Measurements from ENCODE around the gene PDGFA. TPM values are rescaled to one million over a fixed set of nuclear protein-coding genes. Genes with fewer than 3 reads are reported as not detected.

The PDGFA gene
- total and polyA plus RNA-seq, 2 experiments from 2014 or later = 35.6 to 43.1 TPM

- H3K4me2 ChIP-seq = no peak overlapping the region
- H3K36me3 Mint-ChIP-seq (ENCODE audit: low read depth) = peaks cover 13% of the 10 kb centered on the region; the same call in 2 of the 3 replicates
Observed at GRCh38 chr7:469563-469961, 50.1 kb downstream of the PDGFA start.

More at GRCh38 chr7:469563-469961, 50.1 kb downstream of the PDGFA start:
- H3K27me3 Mint-ChIP-seq (ENCODE audit: insufficient read depth, low read depth, poor library complexity) = peaks cover 15% of the 10 kb centered on the region
- Histone ChIP-seq H3K36me3 (ENCODE audit: insufficient read depth) (no peaks in the 10 kb centered on the region), H3K4me3 (no peak overlapping the region), H3K27me3 (ENCODE audit: insufficient read depth) (no peaks in the 10 kb centered on the region), H3K9me2 (ENCODE audit: insufficient read depth) (no peaks in the 10 kb centered on the region), H3K79me2 (replicated peaks; ENCODE audit: insufficient read depth) (no peaks in the 10 kb centered on the region), H4K20me1 (replicated peaks; ENCODE audit: insufficient read depth) (no peaks in the 10 kb centered on the region), H3F3A (replicated peaks; ENCODE audit: low read depth) (no peaks in the 10 kb centered on the region), H3K27ac (ENCODE audit: low read depth) (no peak overlapping the region), H3K4me1 (ENCODE audit: insufficient read depth) (no peaks in the 10 kb centered on the region), H2AFZ (no peak overlapping the region)
- no peak overlapping the region for H3K27ac Mint-ChIP-seq
- H3K4me3 Mint-ChIP-seq = no peak overlapping the region
- DNase-seq (ENCODE audit: low spot score) (no peak), ATAC-seq (no peak)
- no peaks in the 10 kb centered on the region for H3K4me1 Mint-ChIP-seq
- H3K9me3 Mint-ChIP-seq = peaks cover 24% of the 10 kb centered on the region
- no peak for TF ChIP-seq CREB1 (CRISPR knock-in tag; IDR thresholded peaks at IDR 0.05; ENCODE audit: low read depth)
- no peak for TF ChIP-seq ZNF331 (CRISPR knock-in tag; IDR thresholded peaks at IDR 0.05; ENCODE audit: low read depth)
- TF ChIP-seq ETS1 (IDR thresholded peaks at IDR 0.05) = no peak
- TF ChIP-seq ZNF462 (CRISPR knock-in tag; IDR thresholded peaks at IDR 0.05) = no peak
- no peak for TF ChIP-seq STAT1 (IDR thresholded peaks at IDR 0.05; ENCODE audit: unreplicated experiment)
- no peak for TF ChIP-seq CTCF (conservative IDR thresholded peaks at IDR 0.05; ENCODE audit: low read depth in 2 of 2)
- TF ChIP-seq JUNB (IDR thresholded peaks at IDR 0.05; ENCODE audit: unreplicated experiment) = no peak
- TF ChIP-seq ZNF114 (CRISPR knock-in tag; IDR thresholded peaks at IDR 0.05) = no peak
- TF ChIP-seq EZH2phosphoT487 (IDR thresholded peaks at IDR 0.05; ENCODE audit: unreplicated experiment) = no peak
- no peak for TF ChIP-seq NANOG (IDR thresholded peaks at IDR 0.05; ENCODE audit: borderline replicate concordance)
- no peak for TF ChIP-seq REST (IDR thresholded peaks at IDR 0.05; ENCODE audit: unreplicated experiment)
- no peak for TF ChIP-seq EZH2 (IDR thresholded peaks at IDR 0.05; ENCODE audit: low read depth, unreplicated experiment)

Data from GM23338 (cell line).